Neutrophil (primary cell): Measurements from ENCODE around the gene ECE1.
"Not testable (repeated sequence)": the region's sequence is repeated elsewhere in the genome, so short reads cannot be mapped to it uniquely, and the experiment has no call there.

Source experiments
- H3K27ac ChIP-seq: fragments of 200-600 bp; sonication (generic); 2 replicates; pipeline ENCODE4 v1.5.1; 2016; ENCODE audit warnings: mild to moderate bottlenecking, moderate library complexity
- H3K27me3 ChIP-seq: fragments of 200-600 bp; sonication (generic); 2 replicates; pipeline ENCODE4 v1.6.0; 2016; ENCODE audit warnings: mild to moderate bottlenecking
- H3K36me3 ChIP-seq: fragments of 200-600 bp; sonication (generic); 2 replicates; pipeline ENCODE4 v1.5.1; 2017
- H3K4me1 ChIP-seq, 2 experiments: fragments of 200-600 bp in 1 of 2; sonication (generic) in 1 of 2; 1 replicate in 1 of 2; 2 replicates in 1 of 2; pipeline versions ENCODE4 v1.5.1 to v1.6.1; 2013 to 2016; ENCODE audit warnings: low read depth in 1 of 2, low read length in 1 of 2, mild to moderate bottlenecking in 1 of 2, moderate library complexity in 1 of 2; ENCODE audit not compliant: control insufficient read depth in 1 of 2, insufficient read depth in 1 of 2
- H3K4me3 ChIP-seq, 2 experiments: fragments of 200-600 bp in 1 of 2; sonication (generic) in 1 of 2; 1 replicate in 1 of 2; 2 replicates in 1 of 2; pipeline ENCODE4 v1.5.1; 2013 to 2016; ENCODE audit warnings: low read depth in 1 of 2, low read length in 1 of 2, mild to moderate bottlenecking in 1 of 2, moderate library complexity in 1 of 2
- H3K9me3 ChIP-seq: fragments of 200-600 bp; sonication (generic); 2 replicates; pipeline ENCODE4 v1.5.1; 2016
- TF ChIP-seq, protein P1 (sequence below): fragments of 200-600 bp; sonication (generic); IDR thresholded peaks from 2 replicates; pipeline ENCODE4 v1.5.1; 2016; ENCODE audit warnings: antibody characterized with exemption

ECE1 gene

DNA sequence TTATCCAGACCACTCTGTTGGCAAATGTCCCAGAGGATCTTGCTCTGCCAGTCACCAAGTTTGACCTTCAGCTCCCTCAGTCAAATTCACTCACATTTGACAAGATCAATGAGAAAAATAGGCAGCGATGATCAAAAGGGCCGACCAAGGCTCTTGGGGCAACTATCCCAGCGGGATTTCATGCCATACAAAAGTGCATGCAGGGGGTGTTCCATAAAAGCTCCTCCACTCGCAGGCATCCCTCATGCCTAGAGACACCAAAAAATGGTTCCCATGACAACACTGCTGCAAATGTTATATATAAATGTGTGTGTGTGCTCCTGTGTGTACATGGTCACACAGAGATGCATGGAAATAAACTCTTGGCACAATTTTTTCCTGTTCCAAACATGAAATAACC is 97.4 kb downstream of the ECE1 start:
- Histone ChIP-seq H3K4me1 (peaks cover 0 to 5% of the 10 kb centered on the region in 2 experiments), H3K27me3 (no peaks in the 10 kb centered on the region), H3K4me3 (no peak overlapping the region), H3K36me3 (no peaks in the 10 kb centered on the region), H3K9me3 (no peaks in the 10 kb centered on the region), H3K27ac (no peak overlapping the region)
- TF ChIP-seq, protein P1, sequence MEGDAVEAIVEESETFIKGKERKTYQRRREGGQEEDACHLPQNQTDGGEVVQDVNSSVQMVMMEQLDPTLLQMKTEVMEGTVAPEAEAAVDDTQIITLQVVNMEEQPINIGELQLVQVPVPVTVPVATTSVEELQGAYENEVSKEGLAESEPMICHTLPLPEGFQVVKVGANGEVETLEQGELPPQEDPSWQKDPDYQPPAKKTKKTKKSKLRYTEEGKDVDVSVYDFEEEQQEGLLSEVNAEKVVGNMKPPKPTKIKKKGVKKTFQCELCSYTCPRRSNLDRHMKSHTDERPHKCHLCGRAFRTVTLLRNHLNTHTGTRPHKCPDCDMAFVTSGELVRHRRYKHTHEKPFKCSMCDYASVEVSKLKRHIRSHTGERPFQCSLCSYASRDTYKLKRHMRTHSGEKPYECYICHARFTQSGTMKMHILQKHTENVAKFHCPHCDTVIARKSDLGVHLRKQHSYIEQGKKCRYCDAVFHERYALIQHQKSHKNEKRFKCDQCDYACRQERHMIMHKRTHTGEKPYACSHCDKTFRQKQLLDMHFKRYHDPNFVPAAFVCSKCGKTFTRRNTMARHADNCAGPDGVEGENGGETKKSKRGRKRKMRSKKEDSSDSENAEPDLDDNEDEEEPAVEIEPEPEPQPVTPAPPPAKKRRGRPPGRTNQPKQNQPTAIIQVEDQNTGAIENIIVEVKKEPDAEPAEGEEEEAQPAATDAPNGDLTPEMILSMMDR = no peak

DNA sequence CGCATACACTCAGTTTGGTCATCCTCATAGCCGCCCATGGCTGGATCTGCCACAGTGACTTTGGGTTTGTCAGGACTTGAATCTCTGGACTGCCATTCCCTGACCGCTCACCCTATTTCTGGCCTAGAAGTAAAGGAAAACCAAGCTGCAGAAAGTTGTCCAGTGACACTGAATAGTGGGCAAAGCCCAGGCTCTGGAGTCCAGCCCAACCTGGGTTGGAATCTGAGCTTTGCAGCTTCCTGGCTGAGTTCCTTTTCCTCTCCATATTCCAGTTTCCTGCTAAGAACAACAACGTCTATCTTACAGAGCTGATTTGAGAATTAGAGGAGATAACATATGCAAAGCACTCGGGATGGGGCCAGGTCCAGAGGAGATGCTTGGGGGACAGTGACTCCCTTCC is 98.0 kb downstream of the ECE1 start:
- no peaks in the 10 kb centered on the region for H3K27me3 ChIP-seq
- TF ChIP-seq, protein P1 = no peak
- no peaks in the 10 kb centered on the region for H3K9me3 ChIP-seq
- H3K27ac ChIP-seq = no peak overlapping the region
- peaks cover 0 to 5% of the 10 kb centered on the region in 2 experiments for H3K4me1 ChIP-seq
- no peak overlapping the region for H3K4me3 ChIP-seq
- no peaks in the 10 kb centered on the region for H3K36me3 ChIP-seq

DNA sequence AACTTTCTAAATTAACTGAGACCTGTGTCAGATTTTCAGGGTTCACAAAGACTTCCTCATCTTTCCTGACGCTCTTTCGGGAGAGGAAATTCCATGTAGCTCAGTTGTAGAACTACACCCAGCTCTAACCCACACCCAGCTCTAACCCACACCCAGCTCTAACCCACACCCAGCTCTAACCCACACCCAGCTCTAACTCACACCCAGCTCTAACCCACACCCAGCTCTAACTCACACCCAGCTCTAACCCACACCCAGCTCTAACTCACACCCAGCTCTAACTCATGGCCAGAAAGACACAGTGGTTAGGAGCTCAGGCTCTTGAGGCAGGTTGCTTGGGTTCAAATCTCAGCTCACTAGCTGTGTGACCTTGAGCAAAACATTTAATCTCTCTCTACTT is 99.5 kb downstream of the ECE1 start:
- not testable (repeated sequence) for H3K4me1 ChIP-seq, H3K9me3 ChIP-seq, H3K4me3 ChIP-seq, H3K36me3 ChIP-seq, H3K27ac ChIP-seq, H3K27me3 ChIP-seq

DNA sequence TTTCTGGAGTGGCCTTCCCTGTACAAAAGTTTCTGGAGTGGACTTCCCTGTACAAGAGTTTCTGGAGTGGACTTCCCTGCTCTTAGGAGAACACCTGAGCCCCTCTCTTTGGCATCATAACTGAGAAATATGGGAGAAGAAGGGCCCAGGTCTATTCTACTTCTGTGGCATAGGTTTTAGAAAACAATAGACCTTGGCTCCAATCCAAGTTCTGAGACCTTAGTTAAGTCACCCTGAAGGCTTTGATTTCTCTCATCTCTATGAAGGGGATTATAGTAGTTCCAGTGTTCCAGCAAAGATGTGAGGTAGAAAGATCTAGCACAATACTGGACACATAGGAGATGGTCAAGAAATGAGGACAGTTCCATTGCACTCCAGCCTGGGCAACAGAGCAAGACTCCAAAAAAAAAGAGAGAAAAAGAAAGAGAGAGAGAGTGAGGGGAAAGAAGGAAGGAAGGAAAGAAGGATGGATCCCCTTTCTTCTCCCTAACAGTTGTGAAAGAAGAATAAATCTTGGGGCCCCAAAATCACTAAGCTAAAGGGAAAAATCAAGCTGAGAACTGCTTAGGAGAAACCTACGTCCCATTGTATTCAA is 100.3 kb downstream of the ECE1 start:
- TF ChIP-seq, protein P1 = no peak
- H3K9me3 ChIP-seq = no peaks in the 10 kb centered on the region
- H3K27ac ChIP-seq = no peak overlapping the region
- peaks cover under 1 to 3% of the 10 kb centered on the region in 2 experiments for H3K4me1 ChIP-seq
- H3K4me3 ChIP-seq = no peak overlapping the region
- no peaks in the 10 kb centered on the region for H3K27me3 ChIP-seq
- no peaks in the 10 kb centered on the region for H3K36me3 ChIP-seq

DNA sequence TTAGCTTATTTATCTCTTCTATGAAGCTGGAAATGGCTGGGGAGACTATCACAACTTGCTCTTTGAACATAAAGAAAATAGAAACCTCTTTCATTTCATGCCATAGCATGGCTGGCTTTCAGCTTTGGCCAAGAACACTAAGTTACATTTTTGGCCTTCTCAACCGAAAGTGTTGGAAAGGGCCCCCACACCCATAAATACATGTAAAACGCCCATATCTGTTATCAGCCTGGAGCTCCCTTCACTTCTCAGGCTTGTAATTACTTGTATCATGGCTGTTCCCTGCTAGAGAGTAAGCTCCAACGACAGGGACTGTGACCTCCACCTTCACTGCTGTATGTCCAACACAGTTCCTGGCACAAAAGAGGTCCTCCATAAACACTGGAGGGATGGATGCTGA is 100.8 kb downstream of the ECE1 start:
- H3K27me3 ChIP-seq = no peaks in the 10 kb centered on the region
- TF ChIP-seq, protein P1 = no peak
- peaks cover 5 to 9% of the 10 kb centered on the region in 2 experiments for H3K4me1 ChIP-seq
- H3K4me3 ChIP-seq = no peak overlapping the region
- no peak overlapping the region for H3K27ac ChIP-seq
- no peaks in the 10 kb centered on the region for H3K9me3 ChIP-seq
- H3K36me3 ChIP-seq = no peaks in the 10 kb centered on the region

DNA sequence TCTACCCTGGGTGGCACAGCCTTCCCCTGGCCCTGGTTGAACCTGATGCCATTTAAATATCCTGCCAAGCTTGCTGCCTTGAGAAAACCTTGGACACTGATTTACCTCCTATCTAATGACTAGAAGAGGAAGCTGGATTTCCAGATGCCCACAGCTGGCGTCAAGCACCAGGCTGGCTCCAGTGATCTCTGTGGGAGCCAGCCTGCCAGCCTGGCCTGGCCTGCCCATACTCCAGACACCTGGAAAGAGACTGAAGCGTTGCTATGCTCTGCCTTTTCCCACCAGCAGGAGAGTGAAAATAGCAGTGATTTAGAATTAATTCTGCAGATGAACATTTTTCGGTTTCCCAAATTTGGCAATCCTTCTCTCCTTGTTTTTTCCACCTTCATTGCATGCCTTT is 102.0 kb downstream of the ECE1 start:
- Histone ChIP-seq H3K27ac (no peak overlapping the region), H3K4me1 (peaks cover 17 to 21% of the 10 kb centered on the region in 2 experiments), H3K9me3 (no peaks in the 10 kb centered on the region), H3K36me3 (no peaks in the 10 kb centered on the region), H3K4me3 (no peak overlapping the region), H3K27me3 (no peaks in the 10 kb centered on the region)
- TF ChIP-seq, protein P1 = no peak
